Activated T-cell treated with anti-CD3 and anti-CD28 coated beads, Interleukin-2, amount 50 U/mL, for 4 hours (primary cell): ENCODE data around the gene MMEL1. TPM values are rescaled to one million over a fixed set of nuclear protein-coding genes. Genes with fewer than 3 reads are reported as not detected.

Source experiments
- ATAC-seq, 2 donors: fragments of 200-7000 bp; cut with Tn5 transposase; one replicate each; pipeline ENCODE4 v1.10.0; 2021
- DNase-seq: peaks from one replicate; pipeline ENCODE4 v3.0.0-alpha.2; 2020
- H3K27me3 Mint-ChIP-seq: one replicate; pipeline ENCODE4 v1.8.0; 2021; ENCODE audit warnings: low read depth, mixed read lengths
- H3K36me3 Mint-ChIP-seq: one replicate; pipeline ENCODE4 v1.8.0; 2022; ENCODE audit warnings: mixed read lengths; ENCODE audit not compliant: insufficient read depth
- H3K4me1 Mint-ChIP-seq: one replicate; pipeline ENCODE4 v1.8.0; 2021; ENCODE audit warnings: low read depth, mixed read lengths
- H3K4me3 Mint-ChIP-seq: one replicate; pipeline ENCODE4 v1.8.0; 2021; ENCODE audit warnings: mild to moderate bottlenecking, moderate library complexity, mixed read lengths
- H3K9me3 Mint-ChIP-seq: one replicate; pipeline ENCODE4 v1.8.0; 2021; ENCODE audit warnings: mixed read lengths
- total RNA-seq, 3 donors: library from RNA; stranded (reverse); gene quantifications; one replicate each; pipeline ENCODE4 v1.2.1, GENCODE V29; 2021

Gene MMEL1
- total RNA-seq, 3 donors from 2014 or later: 0.61 to 0.68 TPM; not detected in 1

DNA sequence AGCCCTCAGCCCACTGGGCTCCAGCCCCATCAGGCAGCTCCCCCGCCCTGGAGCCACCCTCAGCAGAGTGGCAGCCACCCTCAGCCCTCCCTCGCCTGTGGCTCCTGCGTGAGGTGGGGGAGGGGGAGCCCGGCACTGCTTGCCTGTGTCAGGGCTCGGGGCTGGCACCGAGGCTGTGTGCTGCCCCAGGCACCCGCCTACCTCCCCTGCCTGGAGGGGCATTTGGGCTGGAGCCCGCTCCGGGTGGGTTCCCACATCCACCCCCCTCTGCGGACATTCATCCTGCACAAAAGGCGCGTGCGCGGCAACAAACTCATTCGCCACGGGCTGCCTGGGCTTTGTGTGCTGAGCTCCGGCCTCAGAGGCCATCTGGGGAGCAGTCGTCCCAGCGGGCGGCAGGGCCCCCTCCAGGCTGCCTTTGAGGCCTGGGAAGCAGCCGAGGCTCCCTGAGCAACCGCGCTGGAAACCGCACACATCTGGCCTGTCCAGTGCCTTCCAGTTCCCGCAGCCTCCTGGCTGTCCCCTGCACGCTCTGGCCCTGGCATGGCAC lies 89.2 kb downstream of the MMEL1 start:
- Mint-ChIP-seq H3K27me3 (no peaks in the 10 kb centered on the region), H3K9me3 (no peaks in the 10 kb centered on the region), H3K4me3 (no peak overlapping the region), H3K4me1 (peaks cover 23% of the 10 kb centered on the region), H3K36me3 (no peaks in the 10 kb centered on the region)
- ATAC-seq (no peak), DNase-seq (peak; percentile 36)

DNA sequence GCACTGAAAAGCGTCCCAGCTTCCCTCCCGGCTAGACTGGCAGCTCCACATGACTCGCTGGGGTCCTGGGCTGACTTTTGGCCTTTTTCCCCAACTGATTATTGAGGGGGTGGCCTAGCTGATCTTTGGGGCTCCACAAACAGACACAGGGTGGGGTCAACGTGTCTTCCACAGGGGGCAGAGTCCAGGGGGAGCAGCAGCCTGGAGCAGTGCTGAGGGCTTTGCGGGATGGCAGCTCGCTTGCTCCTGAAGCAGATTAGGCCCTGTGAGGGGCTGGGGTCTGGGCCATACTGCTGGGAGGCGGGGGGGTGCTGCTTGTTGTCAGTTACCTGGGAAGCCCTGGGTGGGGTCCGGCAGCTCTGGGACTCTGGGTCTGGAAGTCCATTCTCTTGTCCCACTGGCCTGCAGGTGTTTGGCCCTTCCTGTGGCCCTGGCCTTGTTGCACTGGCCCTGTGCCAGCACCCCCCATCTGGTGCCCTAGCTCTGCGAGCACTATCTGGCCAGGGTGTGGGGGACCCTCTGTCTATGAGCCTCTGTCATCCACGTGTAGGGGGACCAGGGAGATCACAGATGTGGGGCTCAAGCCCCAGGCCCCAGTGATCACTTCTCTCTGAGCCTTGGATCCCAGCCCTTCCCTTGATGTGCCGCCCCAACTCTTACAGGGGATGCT lies 90.4 kb downstream of the MMEL1 start:
- H3K4me3 Mint-ChIP-seq: no peak overlapping the region
- ATAC-seq (no peak), DNase-seq (no peak)
- no peaks in the 10 kb centered on the region for H3K27me3 Mint-ChIP-seq
- H3K4me1 Mint-ChIP-seq: peaks cover 13% of the 10 kb centered on the region
- H3K36me3 Mint-ChIP-seq: no peaks in the 10 kb centered on the region
- no peaks in the 10 kb centered on the region for H3K9me3 Mint-ChIP-seq

DNA sequence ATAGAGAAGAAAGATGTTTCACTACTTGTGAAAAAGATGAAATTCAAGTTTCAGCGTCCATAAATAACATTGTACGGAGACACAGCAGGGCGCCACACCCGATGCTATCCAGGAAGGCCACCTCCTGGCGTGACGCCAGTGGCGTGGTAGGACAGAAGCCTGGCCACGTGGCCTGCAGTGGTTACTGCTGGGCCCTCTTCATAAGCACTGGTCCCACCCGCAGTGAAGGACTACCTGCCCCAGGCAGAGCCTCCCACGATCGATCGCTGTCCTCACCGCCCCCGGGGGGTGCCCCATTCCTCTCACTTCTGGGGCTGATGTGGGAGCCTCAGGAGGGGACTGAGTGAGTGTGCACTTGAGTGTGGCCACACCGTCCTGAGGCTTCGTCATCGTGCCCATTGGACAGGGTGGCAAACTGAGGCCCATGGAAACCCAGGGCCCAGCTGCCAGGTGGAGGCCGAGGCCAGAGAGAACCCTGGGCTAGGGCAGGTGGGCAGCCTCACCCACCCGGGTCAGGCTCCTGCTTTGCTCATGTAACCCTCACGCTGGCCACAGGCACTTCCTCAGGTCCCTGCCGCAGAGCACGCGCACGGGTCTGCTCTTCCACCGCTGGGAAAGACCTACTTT lies 91.1 kb downstream of the MMEL1 start:
- peak overlapping the region; percentile 26 for H3K4me3 Mint-ChIP-seq

DNA sequence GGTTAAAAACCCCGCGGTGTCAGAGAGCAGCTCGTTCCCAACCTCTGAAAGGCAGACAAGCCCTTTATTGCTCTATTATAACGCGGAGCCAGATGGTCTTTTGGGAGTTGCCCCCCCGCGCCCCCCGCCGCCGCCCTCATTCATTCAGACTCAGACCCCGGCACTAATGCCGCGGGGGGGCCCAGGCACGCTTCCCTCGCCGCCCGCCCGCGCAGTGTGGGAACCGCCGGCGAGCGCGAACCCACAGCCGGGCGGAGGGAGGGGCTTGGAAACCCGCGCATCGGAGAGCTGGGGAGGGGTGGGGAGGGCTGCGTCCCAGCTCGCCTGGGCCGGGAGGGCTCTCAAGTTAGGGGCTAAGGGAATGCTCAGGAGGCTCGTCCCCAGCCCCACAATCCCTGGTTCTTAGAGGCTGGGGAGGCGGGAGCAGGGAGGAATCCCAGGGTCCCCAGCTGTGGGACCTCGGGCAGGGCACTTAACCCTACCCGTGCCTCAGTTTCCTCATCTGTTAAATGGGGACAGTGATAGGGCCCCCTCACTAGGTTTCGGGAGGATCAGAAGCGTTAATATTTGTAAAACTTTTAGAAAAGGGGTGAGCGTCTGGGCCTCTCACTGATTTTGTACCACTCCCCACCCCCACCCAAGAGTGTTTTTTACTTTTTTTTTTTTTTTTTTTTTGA lies 91.9 kb downstream of the MMEL1 start:
- Mint-ChIP-seq H3K4me3 (no peak overlapping the region), H3K36me3 (no peaks in the 10 kb centered on the region), H3K4me1 (peaks cover 11% of the 10 kb centered on the region), H3K27me3 (no peaks in the 10 kb centered on the region), H3K9me3 (no peaks in the 10 kb centered on the region)
- no peak for ATAC-seq
- no peak for DNase-seq

More for the DNA sequence above, 91.1 kb downstream of the MMEL1 start:
- Mint-ChIP-seq H3K4me1 (peaks cover 11% of the 10 kb centered on the region), H3K27me3 (no peaks in the 10 kb centered on the region), H3K36me3 (no peaks in the 10 kb centered on the region), H3K9me3 (no peaks in the 10 kb centered on the region)
- DNase-seq: no peak
- ATAC-seq: no peak

Other genes with a start within 250 kb of the MMEL1 start
- gene MORN1, start 241.5 kb downstream of the MMEL1 start, total RNA-seq: 1 to 10 TPM; 6.4 to 7.0 (median 6.7) TPM
- gene RER1, start 241.2 kb downstream of the MMEL1 start, total RNA-seq: 100 to 1,000 TPM; 153 to 170 (median 170) TPM
- 10 to 100 TPM; 23.4 to 23.6 (median 23.6) TPM for gene PEX10, start 220.5 kb downstream of the MMEL1 start, total RNA-seq
- gene PLCH2, start 156.7 kb downstream of the MMEL1 start, total RNA-seq: 1 to 10 TPM in 1 of 3 donors, under 1 TPM in 2; 0.58 to 1.3 (median 0.81) TPM
- gene PANK4, start 106.4 kb downstream of the MMEL1 start, total RNA-seq: 10 to 100 TPM; 38.4 to 40.5 (median 40.0) TPM
- not detected for gene HES5, start 102.8 kb downstream of the MMEL1 start, total RNA-seq
- 100 to 1,000 TPM in 2 of 3 donors, 10 to 100 TPM in 1; 99.3 to 164 (median 114) TPM for gene TNFRSF14, start 76.6 kb downstream of the MMEL1 start, total RNA-seq
- gene PRXL2B, start 46.2 kb downstream of the MMEL1 start, total RNA-seq: 10 to 100 TPM; 33.8 to 42.3 (median 40.8) TPM
- under 1 TPM; 0.56 to 0.82 (median 0.60) TPM for gene TTC34, start 168.7 kb upstream of the MMEL1 start, total RNA-seq